Spleen (tissue), 7 donors: ENCODE results near the gene RCL1.

Experiments
- CTCF ChIP-seq, 11 experiments: fragments of 200-600 bp in 7 of 11; fragments of 450-650 bp in 4 of 11; sonication (generic) in 4 of 11; IDR thresholded peaks in 8 of 11; conservative IDR thresholded peaks in 3 of 11; 1 replicate in 7 of 11; 2 replicates in 4 of 11; pipeline versions ENCODE4 v1.4.0 to v1.8.0; 2016 to 2021; ENCODE audit warnings: antibody characterized with exemption in 11 of 11, inconsistent platforms in 4 of 11, mild to moderate bottlenecking in 1 of 11
- POLR2A ChIP-seq, 3 donors: fragments of 450-650 bp; IDR thresholded peaks; one replicate each; pipeline ENCODE4 v1.5.1; 2017; ENCODE audit warnings: antibody characterized with exemption in 3 of 3, mild to moderate bottlenecking in 1 of 3
- donor health status: DM: no; HTN: no; CAD: no; lungs with moderate emphysema.
- donor health status: DM: no; HTN: no; CAD: no.
- donor health status: DM: no; HTN: no; CAD: no.

GRCh38 chr9:4827224-4827623, 34.5 kb downstream of the RCL1 start:
- TF ChIP-seq CTCF (IDR thresholded peaks at IDR 0.05 in 8 of 11, conservative IDR thresholded peaks at IDR 0.05 in 3 of 11) (no peak), POLR2A (IDR thresholded peaks at IDR 0.05) (no peak)
